ENCODE data around the gene SSC5D. TPM values are rescaled to one million over a fixed set of nuclear protein-coding genes. Genes with fewer than 3 reads are reported as not detected.

Gene SSC5D
- total and polyA plus RNA-seq, 2 experiments from 2014 or later, result 0.23 to 0.69 TPM

- Histone ChIP-seq H4K20me1 (replicated peaks; ENCODE audit: insufficient read depth) (no peaks in the 10 kb centered on the region), H3K9me2 (ENCODE audit: insufficient read depth) (no peaks in the 10 kb centered on the region), H3K27ac (ENCODE audit: low read depth) (no peak overlapping the region), H3K36me3 (ENCODE audit: insufficient read depth) (no peaks in the 10 kb centered on the region), H3F3A (replicated peaks; ENCODE audit: low read depth) (peaks cover 14% of the 10 kb centered on the region), H3K27me3 (ENCODE audit: insufficient read depth) (peaks cover 88% of the 10 kb centered on the region), H3K4me1 (ENCODE audit: insufficient read depth) (peaks cover 12% of the 10 kb centered on the region; the same call in 1 of the 2 replicates), H3K4me3 (peak overlapping the region; percentile 54; the same call in 1 of the 2 replicates), H3K79me2 (replicated peaks; ENCODE audit: insufficient read depth) (no peaks in the 10 kb centered on the region), H3K4me2 (peak overlapping the region; percentile 77; the same call in 1 of the 2 replicates), H2AFZ (no peak overlapping the region)
- ATAC-seq (no peak), DNase-seq (ENCODE audit: low spot score) (no peak)
- peaks cover 22% of the 10 kb centered on the region for H3K4me1 Mint-ChIP-seq
- H3K27me3 Mint-ChIP-seq (ENCODE audit: insufficient read depth, low read depth, poor library complexity), result peaks cover 69% of the 10 kb centered on the region
- no peak for TF ChIP-seq NANOG (IDR thresholded peaks at IDR 0.05; ENCODE audit: borderline replicate concordance)
- TF ChIP-seq REST (IDR thresholded peaks at IDR 0.05; ENCODE audit: unreplicated experiment), result no peak
- no peak for TF ChIP-seq CREB1 (CRISPR knock-in tag; IDR thresholded peaks at IDR 0.05; ENCODE audit: low read depth)
- peak; percentile 34 for TF ChIP-seq EZH2 (IDR thresholded peaks at IDR 0.05; ENCODE audit: low read depth, unreplicated experiment)
- no peak for TF ChIP-seq CTCF (conservative IDR thresholded peaks at IDR 0.05; ENCODE audit: low read depth in 2 of 2)
- no peak for TF ChIP-seq POLR2AphosphoS5 (IDR thresholded peaks at IDR 0.05; ENCODE audit: low read depth)
- no peak for TF ChIP-seq ZNF114 (CRISPR knock-in tag; IDR thresholded peaks at IDR 0.05)
- H3K9me3 Mint-ChIP-seq, result no peaks in the 10 kb centered on the region; the same call in none of the 3 replicates
- H3K27ac Mint-ChIP-seq, result no peak overlapping the region
- H3K36me3 Mint-ChIP-seq (ENCODE audit: low read depth), result no peaks in the 10 kb centered on the region; the same call in 2 of the 3 replicates
- peak overlapping the region; percentile 76; the same call in 2 of the 3 replicates for H3K4me3 Mint-ChIP-seq
These were observed 44.3 kb upstream of the SSC5D start for GRCh38 chr19:55443824-55444480.

GRCh38 chr19:55444646-55445045, 43.6 kb upstream of the SSC5D start:
- Histone ChIP-seq H3F3A (replicated peaks; ENCODE audit: low read depth) (peaks cover 14% of the 10 kb centered on the region), H3K79me2 (replicated peaks; ENCODE audit: insufficient read depth) (no peaks in the 10 kb centered on the region), H3K27ac (ENCODE audit: low read depth) (no peak overlapping the region), H3K36me3 (ENCODE audit: insufficient read depth) (no peaks in the 10 kb centered on the region), H3K4me1 (ENCODE audit: insufficient read depth) (peaks cover 12% of the 10 kb centered on the region; the same call in 1 of the 2 replicates), H3K9me2 (ENCODE audit: insufficient read depth) (no peaks in the 10 kb centered on the region), H3K4me2 (no peak overlapping the region), H4K20me1 (replicated peaks; ENCODE audit: insufficient read depth) (no peaks in the 10 kb centered on the region), H2AFZ (no peak overlapping the region), H3K27me3 (ENCODE audit: insufficient read depth) (peaks cover 88% of the 10 kb centered on the region), H3K4me3 (no peak overlapping the region)
- no peaks in the 10 kb centered on the region; the same call in 2 of the 3 replicates for H3K36me3 Mint-ChIP-seq (ENCODE audit: low read depth)
- H3K27ac Mint-ChIP-seq, result no peak overlapping the region
- ATAC-seq (no peak), DNase-seq (ENCODE audit: low spot score) (no peak)
- H3K4me3 Mint-ChIP-seq, result no peak overlapping the region; the same call in 2 of the 3 replicates
- peaks cover 62% of the 10 kb centered on the region for H3K27me3 Mint-ChIP-seq (ENCODE audit: insufficient read depth, low read depth, poor library complexity)
- peaks cover 22% of the 10 kb centered on the region for H3K4me1 Mint-ChIP-seq
- no peaks in the 10 kb centered on the region; the same call in none of the 3 replicates for H3K9me3 Mint-ChIP-seq
- no peak for TF ChIP-seq ZNF114 (CRISPR knock-in tag; IDR thresholded peaks at IDR 0.05)
- no peak for TF ChIP-seq ETS1 (IDR thresholded peaks at IDR 0.05)
- TF ChIP-seq EZH2 (IDR thresholded peaks at IDR 0.05; ENCODE audit: low read depth, unreplicated experiment), result no peak
